Colonic mucosa (tissue), 4 donors: ENCODE measurements around the gene VENTX. TPM values are rescaled to one million over a fixed set of nuclear protein-coding genes. Genes with fewer than 3 reads are reported as not detected.

Source experiments
- DNase-seq: peaks from one replicate; pipeline ENCODE4 v3.0.0-alpha.2; 2020
- H3K27ac ChIP-seq: fragments of 200-600 bp; one replicate; pipeline ENCODE4 v1.8.0; 2021
- H3K27me3 ChIP-seq: fragments of 200-600 bp; one replicate; pipeline ENCODE4 v1.8.0; 2021
- H3K36me3 ChIP-seq: fragments of 200-600 bp; one replicate; pipeline ENCODE4 v1.8.0; 2021
- H3K4me1 ChIP-seq: fragments of 200-600 bp; one replicate; pipeline ENCODE4 v1.8.0; 2021; ENCODE audit warnings: mild to moderate bottlenecking
- H3K4me3 ChIP-seq: fragments of 200-600 bp; one replicate; pipeline ENCODE4 v1.8.0; 2021
- H3K9ac ChIP-seq, 2 donors: one replicate each; pipeline ENCODE4 v1.7.0; 2013; ENCODE audit warnings: control low read depth in 2 of 2, low read depth in 2 of 2, low read length in 2 of 2
- H3K9me3 ChIP-seq: fragments of 200-600 bp; one replicate; pipeline ENCODE4 v1.8.0; 2021
- intact Hi-C: fragments of 100-400 bp; cut with DNase I; formaldehyde crosslinking; loops from one replicate; pipeline ENCODE4 v1.14.1; 2022
- total RNA-seq, 2 donors: library from RNA; stranded (reverse); fragmentation: NEBNext Ultra II Directional in 1 of 2; extraction: Animal tissue kit (Norgen Biotek cat#: 25700) in 1 of 2; gene quantifications; one replicate each; pipeline ENCODE4 v1.2.1, GENCODE V29; 2021
- TF ChIP-seq, protein P1 (sequence below): fragments of 200-600 bp; IDR thresholded peaks from one replicate; pipeline ENCODE4 v1.8.0; 2022; ENCODE audit warnings: antibody characterized with exemption, mild to moderate bottlenecking
- donor health status: healthy.
- donor health status: DM: no; HTN: no; CAD: no.
- donor health status: DM: no; HTN: no; CAD: no.

The VENTX gene
- total RNA-seq, 2 donors from 2014 or later: 0.15 to 0.24 TPM

DNA sequence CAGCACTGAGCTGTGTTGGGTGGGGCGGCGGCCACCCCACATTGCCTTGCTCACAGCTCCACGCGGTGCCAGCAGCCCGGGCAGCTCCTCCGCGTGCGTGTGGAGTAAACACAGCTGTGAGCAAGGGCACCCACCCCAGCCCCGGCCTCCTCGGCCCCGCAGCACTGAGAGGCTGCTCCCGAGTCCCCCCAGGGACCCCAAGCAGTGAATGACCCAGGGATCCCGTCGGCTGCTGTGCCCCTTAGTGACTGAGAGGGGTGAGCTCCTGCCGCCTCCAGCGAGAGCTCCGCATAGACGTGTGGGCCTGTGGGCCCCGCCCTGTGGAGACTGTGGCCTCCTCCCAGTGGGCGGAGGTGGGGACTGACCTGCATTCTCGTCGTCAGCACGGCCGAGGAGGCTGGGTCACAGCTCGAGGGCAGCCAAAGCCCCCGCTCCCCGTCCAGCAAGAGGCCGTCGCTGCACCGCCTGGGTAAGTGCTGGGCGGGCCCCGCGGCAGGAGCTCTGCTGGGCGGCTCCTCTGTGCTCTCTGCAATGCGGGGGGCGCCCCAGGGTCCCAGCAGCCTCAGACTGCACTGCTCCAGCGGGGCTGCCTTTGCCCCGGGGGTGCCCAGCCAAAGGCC, 37.6 kb upstream of the VENTX start:
- H3K4me1 ChIP-seq: no peaks in the 10 kb centered on the region
- H3K9me3 ChIP-seq: no peaks in the 10 kb centered on the region
- TF ChIP-seq, protein P1, sequence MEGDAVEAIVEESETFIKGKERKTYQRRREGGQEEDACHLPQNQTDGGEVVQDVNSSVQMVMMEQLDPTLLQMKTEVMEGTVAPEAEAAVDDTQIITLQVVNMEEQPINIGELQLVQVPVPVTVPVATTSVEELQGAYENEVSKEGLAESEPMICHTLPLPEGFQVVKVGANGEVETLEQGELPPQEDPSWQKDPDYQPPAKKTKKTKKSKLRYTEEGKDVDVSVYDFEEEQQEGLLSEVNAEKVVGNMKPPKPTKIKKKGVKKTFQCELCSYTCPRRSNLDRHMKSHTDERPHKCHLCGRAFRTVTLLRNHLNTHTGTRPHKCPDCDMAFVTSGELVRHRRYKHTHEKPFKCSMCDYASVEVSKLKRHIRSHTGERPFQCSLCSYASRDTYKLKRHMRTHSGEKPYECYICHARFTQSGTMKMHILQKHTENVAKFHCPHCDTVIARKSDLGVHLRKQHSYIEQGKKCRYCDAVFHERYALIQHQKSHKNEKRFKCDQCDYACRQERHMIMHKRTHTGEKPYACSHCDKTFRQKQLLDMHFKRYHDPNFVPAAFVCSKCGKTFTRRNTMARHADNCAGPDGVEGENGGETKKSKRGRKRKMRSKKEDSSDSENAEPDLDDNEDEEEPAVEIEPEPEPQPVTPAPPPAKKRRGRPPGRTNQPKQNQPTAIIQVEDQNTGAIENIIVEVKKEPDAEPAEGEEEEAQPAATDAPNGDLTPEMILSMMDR: no peak
- H3K4me3 ChIP-seq: no peak overlapping the region
- H3K27ac ChIP-seq: no peak overlapping the region
- intact Hi-C loops: no loop called here
- H3K36me3 ChIP-seq: no peaks in the 10 kb centered on the region
- no peak overlapping the region for H3K9ac ChIP-seq
- H3K27me3 ChIP-seq: no peaks in the 10 kb centered on the region
- no peak for DNase-seq

DNA sequence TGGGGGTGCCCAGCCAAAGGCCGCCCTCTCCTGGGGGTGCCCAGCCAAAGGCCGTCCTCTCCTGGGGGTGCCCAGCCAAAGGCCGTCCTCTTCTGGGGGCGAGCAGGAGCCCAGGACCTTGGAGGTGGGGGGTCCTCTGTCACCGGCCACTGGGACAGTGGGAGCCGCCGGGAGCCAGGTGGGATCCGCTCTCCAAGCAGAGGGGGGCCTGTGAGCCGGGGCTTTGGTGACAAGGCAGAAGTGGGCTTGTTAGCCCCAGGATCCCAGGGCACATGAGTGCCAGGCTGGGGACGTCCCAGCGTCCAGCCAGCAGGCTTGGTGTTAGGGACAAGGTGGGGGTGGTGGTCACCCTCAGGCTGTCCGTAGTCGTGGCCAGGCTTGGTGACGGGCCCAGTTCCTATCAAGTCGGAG, 37.0 kb upstream of the VENTX start:
- Histone ChIP-seq H3K4me1 (no peaks in the 10 kb centered on the region), H3K27ac (no peak overlapping the region), H3K27me3 (no peaks in the 10 kb centered on the region), H3K4me3 (no peak overlapping the region), H3K9me3 (no peaks in the 10 kb centered on the region), H3K36me3 (no peaks in the 10 kb centered on the region), H3K9ac (no peak overlapping the region)
- DNase-seq: no peak
- intact Hi-C loops: no loop called here
- TF ChIP-seq, protein P1: no peak

DNA sequence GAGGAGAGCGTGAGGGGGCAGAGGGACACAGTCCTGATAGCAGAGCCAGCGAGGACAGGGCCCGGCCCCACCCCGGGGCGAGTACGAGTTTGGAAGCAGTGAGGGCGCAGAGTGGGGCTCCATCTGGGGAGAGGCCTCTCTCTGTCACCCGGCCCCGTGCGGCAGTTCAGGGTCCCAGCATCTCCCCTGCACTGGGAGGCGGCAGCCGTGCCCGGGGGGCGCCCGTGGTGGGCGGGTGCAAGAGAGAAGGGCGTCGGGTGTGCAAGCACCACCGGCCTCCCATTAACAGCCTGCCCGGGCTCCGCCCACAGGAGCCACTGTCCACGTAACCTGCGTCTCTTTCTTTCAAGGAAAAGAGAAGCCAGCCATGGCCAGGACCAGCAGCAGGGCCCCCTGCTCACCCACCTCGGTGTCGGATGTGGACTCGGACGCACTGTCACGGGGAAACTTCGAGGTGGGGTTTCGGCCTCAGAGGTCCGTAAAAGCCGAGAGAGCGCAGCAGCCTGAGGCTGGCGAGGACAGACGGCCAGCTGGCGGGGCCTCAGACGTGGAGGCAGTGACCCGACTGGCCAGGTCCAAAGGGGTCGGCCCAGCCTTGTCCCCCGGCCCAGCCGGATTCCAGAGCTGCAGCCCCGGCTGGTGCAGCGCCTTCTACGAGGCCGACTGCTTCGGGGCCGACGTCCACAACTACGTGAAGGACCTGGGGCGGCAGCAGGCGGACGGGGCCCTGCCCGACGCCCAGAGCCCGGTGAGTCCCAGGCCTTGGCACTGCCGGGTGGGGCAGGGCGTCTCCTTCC, 36.3 kb upstream of the VENTX start:
- Histone ChIP-seq H3K36me3 (no peaks in the 10 kb centered on the region), H3K4me3 (no peak overlapping the region), H3K27ac (no peak overlapping the region), H3K4me1 (no peaks in the 10 kb centered on the region), H3K27me3 (no peaks in the 10 kb centered on the region), H3K9me3 (no peaks in the 10 kb centered on the region), H3K9ac (no peak overlapping the region)
- TF ChIP-seq, protein P1: no peak
- intact Hi-C loops: no loop called here
- DNase-seq: no peak

DNA sequence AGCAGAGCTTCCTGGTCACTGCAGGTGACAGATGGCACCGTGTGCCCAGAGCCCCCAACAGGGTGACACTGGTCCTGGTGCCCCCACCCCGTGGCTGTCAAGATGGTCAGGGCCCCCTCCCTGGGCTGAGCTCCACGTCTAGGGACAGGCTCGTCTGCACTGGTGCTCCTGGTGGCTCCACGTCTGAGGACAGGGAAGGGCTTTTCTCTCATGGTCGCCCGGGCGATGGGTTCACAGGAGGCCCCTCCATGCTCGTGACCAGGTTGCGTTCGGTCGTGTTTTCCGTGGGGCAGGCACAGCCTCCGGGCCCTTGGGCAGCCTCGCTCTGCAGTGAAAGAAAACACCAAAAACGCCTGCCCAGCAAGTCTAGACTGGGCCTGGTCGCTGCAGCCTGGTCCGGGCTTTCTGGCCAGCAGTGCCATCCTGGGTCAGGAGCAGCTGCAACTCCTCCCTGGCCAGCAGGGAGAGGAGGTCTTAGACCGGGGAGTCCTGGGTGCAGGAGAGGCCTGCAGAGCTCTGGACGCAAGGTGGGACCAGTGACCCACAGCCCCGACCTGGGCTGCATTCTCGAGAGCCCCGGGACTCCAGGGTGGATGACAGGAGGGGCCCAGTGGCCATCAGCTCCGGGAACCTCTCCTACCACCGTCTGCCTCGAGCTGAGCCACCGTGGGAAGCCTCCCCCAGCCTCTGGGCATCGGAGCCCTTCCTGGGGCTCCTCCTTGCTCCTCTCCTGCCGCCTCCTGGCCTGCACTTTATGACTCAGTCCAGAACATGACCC, 35.5 kb upstream of the VENTX start:
- Histone ChIP-seq H3K36me3 (no peaks in the 10 kb centered on the region), H3K9me3 (no peaks in the 10 kb centered on the region), H3K4me1 (no peaks in the 10 kb centered on the region), H3K27ac (no peak overlapping the region), H3K9ac (no peak overlapping the region), H3K27me3 (no peaks in the 10 kb centered on the region), H3K4me3 (no peak overlapping the region)
- TF ChIP-seq, protein P1: no peak
- intact Hi-C loops: no loop called here
- DNase-seq: no peak

DNA sequence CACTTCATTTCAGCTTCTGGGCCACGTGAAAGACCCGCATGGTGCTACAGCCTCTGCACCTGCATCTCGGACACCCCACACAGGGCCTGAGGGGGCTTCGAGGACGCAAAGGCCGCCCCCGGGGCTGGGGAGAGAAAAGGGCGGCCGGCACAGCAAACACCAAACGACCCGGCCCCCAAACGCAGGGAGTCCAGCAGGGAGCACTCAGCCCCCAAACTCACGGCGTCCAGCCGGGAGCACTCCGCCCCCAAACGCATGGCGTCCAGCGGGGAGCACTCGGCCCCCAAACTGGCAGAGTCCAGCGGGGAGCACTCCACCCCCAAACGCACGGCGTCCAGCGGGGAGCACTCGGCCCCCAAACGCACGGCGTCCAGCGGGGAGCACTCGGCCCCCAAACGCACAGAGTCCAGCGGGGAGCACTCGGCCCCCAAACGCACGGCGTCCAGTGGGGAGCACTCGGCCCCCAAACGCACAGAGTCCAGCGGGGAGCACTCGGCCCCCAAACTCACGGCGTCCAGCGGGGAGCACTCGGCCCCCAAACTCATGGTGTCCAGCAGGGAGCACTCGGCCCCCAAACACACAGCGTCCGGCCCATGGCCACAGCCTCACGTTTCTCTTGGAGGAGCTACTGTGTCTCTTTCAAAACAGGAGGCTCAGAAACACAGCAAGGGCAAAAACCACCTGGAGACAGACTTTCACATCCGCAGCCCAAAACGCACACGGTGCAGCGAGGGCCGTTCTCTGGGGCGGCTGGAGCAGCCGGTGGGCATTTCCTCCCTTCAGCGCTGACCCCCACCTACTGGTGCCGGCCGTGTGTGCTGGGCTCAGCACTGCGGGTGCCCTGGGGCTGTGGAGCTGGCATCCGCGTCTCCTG, 34.6 kb upstream of the VENTX start:
- no peaks in the 10 kb centered on the region for H3K36me3 ChIP-seq
- H3K4me3 ChIP-seq: no peak overlapping the region
- DNase-seq: no peak
- no peaks in the 10 kb centered on the region for H3K4me1 ChIP-seq
- no peaks in the 10 kb centered on the region for H3K27me3 ChIP-seq
- no peak overlapping the region for H3K9ac ChIP-seq
- TF ChIP-seq, protein P1: no peak
- no peaks in the 10 kb centered on the region for H3K9me3 ChIP-seq
- no peak overlapping the region for H3K27ac ChIP-seq
- intact Hi-C loops: no loop called here
